ENCODE data around the gene NDUFB6. TPM values are rescaled to one million over a fixed set of nuclear protein-coding genes. Genes with fewer than 3 reads are reported as not detected.
"Not testable (repeated sequence)": the region's sequence is repeated elsewhere in the genome, so short reads cannot be mapped to it uniquely, and the experiment has no call there.

Gene NDUFB6
- total RNA-seq, 1 donor from 2014 or later: 38.4 TPM

DNA sequence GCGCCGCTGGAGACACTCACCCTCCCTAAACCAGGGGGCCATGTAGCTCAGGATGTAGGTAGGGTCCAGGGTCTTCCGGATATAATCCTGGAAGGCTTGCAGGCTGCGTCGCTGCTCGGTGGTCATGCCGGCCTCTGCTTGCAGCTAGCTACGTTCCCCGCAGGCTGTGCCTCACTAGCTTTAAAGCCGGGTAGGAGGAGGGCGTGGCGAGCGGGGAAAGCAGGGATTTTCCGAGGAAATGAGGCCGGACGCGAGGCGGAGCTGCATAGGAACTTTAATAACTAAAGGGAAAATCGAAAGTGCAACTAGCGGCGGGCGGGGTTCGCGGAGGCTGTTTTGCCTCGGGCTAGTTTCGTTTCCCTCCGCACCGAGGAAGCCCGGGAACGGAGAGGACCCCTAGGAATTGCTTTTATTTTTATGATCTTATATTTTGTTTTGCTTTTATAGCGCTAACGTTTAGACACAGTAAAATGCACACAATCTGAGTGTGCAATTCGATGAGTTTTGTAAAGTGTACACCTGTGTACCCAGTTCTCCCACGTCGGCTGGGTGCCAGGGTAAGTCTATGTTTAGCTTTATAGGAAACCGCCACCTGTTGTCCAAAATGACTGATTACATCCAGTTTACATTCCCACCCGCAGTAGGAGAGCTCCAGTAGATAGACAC, 46.8 kb downstream of the NDUFB6 start, which contains the start of gene RIGI:
RIGI (minus strand) TSS at position 156 of the 666 bp plus-strand sequence; CDS start at position 126, 30 bp downstream.
- H3K27ac Mint-ChIP-seq: peak within 1 kb of the TSS; percentile 95
- H3K27me3 Mint-ChIP-seq (ENCODE audit: low read depth): no peaks in the 10 kb centered on the region
- TF ChIP-seq, protein P1, sequence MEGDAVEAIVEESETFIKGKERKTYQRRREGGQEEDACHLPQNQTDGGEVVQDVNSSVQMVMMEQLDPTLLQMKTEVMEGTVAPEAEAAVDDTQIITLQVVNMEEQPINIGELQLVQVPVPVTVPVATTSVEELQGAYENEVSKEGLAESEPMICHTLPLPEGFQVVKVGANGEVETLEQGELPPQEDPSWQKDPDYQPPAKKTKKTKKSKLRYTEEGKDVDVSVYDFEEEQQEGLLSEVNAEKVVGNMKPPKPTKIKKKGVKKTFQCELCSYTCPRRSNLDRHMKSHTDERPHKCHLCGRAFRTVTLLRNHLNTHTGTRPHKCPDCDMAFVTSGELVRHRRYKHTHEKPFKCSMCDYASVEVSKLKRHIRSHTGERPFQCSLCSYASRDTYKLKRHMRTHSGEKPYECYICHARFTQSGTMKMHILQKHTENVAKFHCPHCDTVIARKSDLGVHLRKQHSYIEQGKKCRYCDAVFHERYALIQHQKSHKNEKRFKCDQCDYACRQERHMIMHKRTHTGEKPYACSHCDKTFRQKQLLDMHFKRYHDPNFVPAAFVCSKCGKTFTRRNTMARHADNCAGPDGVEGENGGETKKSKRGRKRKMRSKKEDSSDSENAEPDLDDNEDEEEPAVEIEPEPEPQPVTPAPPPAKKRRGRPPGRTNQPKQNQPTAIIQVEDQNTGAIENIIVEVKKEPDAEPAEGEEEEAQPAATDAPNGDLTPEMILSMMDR (IDR thresholded peaks at IDR 0.05; ENCODE audit: unreplicated experiment): no peak
- peak within 1 kb of the TSS; percentile 82 for H3K4me3 Mint-ChIP-seq
- peaks cover 35% of the 10 kb centered on the region for H3K9me3 Mint-ChIP-seq
- peaks cover 32% of the 10 kb centered on the region for H3K4me1 Mint-ChIP-seq
- peaks cover 39% of the 10 kb centered on the region for H3K36me3 Mint-ChIP-seq
- peak; percentile 77 to 89 for DNase-seq (ENCODE audit: low spot score in 2 of 2, unreplicated experiment in 2 of 2)

DNA sequence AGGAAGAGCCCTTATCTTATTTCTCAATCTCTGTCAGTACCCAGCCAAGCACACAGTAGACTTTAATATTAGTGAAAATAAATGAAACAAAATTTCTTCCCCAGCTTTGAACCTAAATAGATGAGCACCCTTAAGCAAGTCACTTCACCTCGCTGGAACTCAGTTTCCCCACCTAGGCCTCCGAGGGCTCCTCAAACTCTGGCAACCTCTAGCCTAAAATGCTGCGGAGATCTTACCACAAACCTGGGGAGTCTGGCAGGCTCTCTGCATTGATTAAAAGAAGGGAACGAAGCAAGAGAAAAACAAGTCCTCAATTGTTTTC, 47.3 kb downstream of the NDUFB6 start:
- DNase-seq (ENCODE audit: low spot score in 2 of 2, unreplicated experiment in 2 of 2): no peak
- Mint-ChIP-seq H3K36me3 (peaks cover 34% of the 10 kb centered on the region), H3K4me3 (peak overlapping the region; percentile 82), H3K27me3 (ENCODE audit: low read depth) (no peaks in the 10 kb centered on the region), H3K9me3 (peaks cover 30% of the 10 kb centered on the region), H3K27ac (peak overlapping the region; percentile 95), H3K4me1 (peaks cover 32% of the 10 kb centered on the region)
- TF ChIP-seq, protein P1 (IDR thresholded peaks at IDR 0.05; ENCODE audit: unreplicated experiment): no peak

DNA sequence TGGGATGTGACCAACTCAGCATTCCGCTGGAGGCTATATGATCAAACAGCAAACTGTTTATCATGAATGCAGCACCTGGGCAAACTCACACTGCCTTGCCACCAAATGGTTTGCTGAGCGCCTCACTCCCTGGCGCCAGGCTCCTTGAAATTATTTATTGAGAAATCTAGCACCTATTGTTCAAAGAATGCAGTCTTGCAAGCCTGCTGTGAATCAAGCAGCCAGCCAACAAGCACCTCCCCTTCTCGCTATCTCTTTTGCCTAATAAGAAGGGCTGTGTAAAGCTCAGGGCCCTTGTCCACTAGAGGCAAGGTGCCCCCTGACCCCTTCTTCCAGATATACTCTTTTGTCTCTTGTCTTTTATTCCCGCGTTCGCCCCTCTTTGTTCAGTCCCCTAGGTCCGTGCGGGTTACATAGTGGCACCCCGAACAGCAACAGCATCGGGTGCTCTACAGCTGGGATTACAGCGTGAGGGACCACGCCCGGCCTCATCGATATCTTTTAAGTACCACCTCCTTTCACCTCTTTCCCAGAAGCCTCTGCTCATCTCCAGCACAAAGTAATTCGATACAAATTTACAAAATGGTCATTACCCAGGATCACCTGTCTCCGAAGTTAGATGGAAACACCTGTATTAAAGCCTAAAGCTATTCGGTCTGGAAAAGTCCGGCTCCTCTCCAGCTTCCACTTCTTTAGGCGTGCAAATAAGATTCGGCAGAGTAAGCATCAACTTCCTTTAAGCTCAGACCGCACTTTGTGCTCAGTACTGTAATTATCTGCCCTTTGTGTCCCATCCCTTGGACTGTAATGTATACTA, 47.9 kb downstream of the NDUFB6 start:
- TF ChIP-seq, protein P1 (IDR thresholded peaks at IDR 0.05; ENCODE audit: unreplicated experiment): no peak
- peak overlapping the region; percentile 82 for H3K4me3 Mint-ChIP-seq
- H3K9me3 Mint-ChIP-seq: peaks cover 30% of the 10 kb centered on the region
- peaks cover 38% of the 10 kb centered on the region for H3K36me3 Mint-ChIP-seq
- no peak for DNase-seq (ENCODE audit: low spot score in 2 of 2, unreplicated experiment in 2 of 2)
- peaks cover 32% of the 10 kb centered on the region for H3K4me1 Mint-ChIP-seq
- H3K27me3 Mint-ChIP-seq (ENCODE audit: low read depth): no peaks in the 10 kb centered on the region
- peak overlapping the region; percentile 95 for H3K27ac Mint-ChIP-seq

DNA sequence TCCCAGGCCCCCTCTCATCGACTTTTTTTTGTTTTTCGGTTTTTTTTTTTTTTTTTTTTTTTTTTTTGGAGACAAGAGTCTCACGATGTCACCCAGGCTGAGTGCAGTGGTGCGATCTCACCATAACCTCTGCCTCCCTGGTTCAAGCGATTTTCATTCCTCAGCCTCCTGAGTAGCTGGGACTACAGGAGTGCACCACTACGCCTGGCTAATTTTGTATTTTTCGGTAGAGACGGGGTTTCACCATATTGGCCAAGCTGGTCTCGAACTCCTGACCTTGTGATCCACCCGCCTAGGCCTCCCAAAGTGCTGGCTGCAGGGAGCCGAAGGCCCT, 48.4 kb downstream of the NDUFB6 start:
- H3K9me3 Mint-ChIP-seq: peaks cover 30% of the 10 kb centered on the region

DNA sequence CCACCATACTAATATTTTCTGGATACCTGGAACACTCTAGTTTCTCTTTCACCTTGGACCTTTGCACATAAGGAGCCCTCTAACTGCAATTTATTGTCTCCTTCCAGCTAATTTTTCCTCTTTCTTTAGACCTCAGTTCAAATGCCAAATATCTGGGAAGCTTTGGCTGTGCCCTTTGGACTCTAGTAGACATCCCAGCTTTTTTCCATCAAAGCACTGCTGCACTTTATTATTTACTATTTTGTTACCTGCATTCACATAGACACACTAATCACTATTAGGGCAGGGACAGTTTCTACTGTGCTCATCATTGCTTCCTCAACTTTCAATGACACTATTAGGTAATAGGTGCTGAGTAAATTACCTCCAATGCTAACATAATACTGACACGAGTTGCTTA, 49.0 kb downstream of the NDUFB6 start:
- Mint-ChIP-seq H3K4me3 (peak overlapping the region; percentile 45), H3K4me1 (peaks cover 32% of the 10 kb centered on the region)
- DNase-seq (ENCODE audit: low spot score in 2 of 2, unreplicated experiment in 2 of 2): no peak

More for the DNA sequence above, 48.4 kb downstream of the NDUFB6 start:
- H3K27me3 Mint-ChIP-seq (ENCODE audit: low read depth); DNase-seq (ENCODE audit: low spot score in 2 of 2, unreplicated experiment in 2 of 2); H3K27ac Mint-ChIP-seq: not testable (repeated sequence)
- Mint-ChIP-seq H3K36me3 (peaks cover 38% of the 10 kb centered on the region), H3K4me1 (peaks cover 32% of the 10 kb centered on the region), H3K4me3 (peak overlapping the region; percentile 82)

More for the DNA sequence above, 49.0 kb downstream of the NDUFB6 start:
- Mint-ChIP-seq H3K27me3 (ENCODE audit: low read depth) (no peaks in the 10 kb centered on the region), H3K9me3 (peaks cover 30% of the 10 kb centered on the region), H3K27ac (no peak overlapping the region), H3K36me3 (peaks cover 41% of the 10 kb centered on the region)
- TF ChIP-seq, protein P1 (IDR thresholded peaks at IDR 0.05; ENCODE audit: unreplicated experiment): no peak
